Choroid plexus epithelial cell (primary cell): ENCODE measurements around the gene F11.
"Not testable (repeated sequence)": the region's sequence is repeated elsewhere in the genome, so short reads cannot be mapped to it uniquely, and the experiment has no call there.

Source experiments
- DNase-seq: peaks from one replicate; pipeline ENCODE4 v3.0.0-alpha.2; 2010; ENCODE audit warnings: low read depth
- H3K4me3 ChIP-seq: 2 replicates; pipeline ENCODE4 v1.5.1; 2011; ENCODE audit warnings: low read depth, mild to moderate bottlenecking, control low read depth, low read length, moderate library complexity
- TF ChIP-seq, protein P1 (sequence below): conservative IDR thresholded peaks from 2 replicates; pipeline ENCODE4 v1.5.1; 2011; ENCODE audit warnings: low read depth, mild to moderate bottlenecking, control low read depth, inconsistent platforms, low read length, moderate library complexity

The F11 gene

DNA sequence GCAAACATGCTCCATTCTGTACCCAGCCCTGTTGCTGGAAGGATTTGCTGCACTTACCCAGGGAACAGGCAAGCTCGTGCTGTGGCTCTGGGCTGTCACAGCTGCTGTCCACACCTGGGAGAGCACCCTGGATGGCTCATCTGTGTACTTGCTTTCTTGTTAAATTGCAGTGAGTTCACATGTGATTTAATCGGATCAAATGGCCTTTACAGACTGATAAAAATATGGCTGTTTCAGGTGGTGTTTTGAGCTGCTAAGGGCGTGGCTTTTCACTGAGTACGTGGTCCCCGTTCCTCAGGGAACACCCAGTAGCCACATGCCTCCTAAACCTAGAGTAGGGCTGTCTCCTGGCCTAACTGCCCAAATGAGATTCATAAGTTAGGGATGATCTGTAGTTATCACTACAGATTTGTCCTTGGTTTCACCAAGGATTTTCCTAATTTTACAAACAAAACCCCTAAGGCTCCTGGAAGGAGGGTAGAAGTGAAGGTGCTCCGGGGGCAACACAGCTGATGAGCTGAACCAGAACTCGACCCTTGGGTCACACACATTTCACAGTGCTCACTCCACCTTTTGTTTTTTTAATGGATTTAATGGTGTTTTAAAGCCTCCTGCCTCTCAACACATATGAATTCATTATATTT is 25.0 kb upstream of the F11 start:
- no peak for DNase-seq
- H3K4me3 ChIP-seq, result no peak overlapping the region
- TF ChIP-seq, protein P1, sequence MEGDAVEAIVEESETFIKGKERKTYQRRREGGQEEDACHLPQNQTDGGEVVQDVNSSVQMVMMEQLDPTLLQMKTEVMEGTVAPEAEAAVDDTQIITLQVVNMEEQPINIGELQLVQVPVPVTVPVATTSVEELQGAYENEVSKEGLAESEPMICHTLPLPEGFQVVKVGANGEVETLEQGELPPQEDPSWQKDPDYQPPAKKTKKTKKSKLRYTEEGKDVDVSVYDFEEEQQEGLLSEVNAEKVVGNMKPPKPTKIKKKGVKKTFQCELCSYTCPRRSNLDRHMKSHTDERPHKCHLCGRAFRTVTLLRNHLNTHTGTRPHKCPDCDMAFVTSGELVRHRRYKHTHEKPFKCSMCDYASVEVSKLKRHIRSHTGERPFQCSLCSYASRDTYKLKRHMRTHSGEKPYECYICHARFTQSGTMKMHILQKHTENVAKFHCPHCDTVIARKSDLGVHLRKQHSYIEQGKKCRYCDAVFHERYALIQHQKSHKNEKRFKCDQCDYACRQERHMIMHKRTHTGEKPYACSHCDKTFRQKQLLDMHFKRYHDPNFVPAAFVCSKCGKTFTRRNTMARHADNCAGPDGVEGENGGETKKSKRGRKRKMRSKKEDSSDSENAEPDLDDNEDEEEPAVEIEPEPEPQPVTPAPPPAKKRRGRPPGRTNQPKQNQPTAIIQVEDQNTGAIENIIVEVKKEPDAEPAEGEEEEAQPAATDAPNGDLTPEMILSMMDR, result no peak

DNA sequence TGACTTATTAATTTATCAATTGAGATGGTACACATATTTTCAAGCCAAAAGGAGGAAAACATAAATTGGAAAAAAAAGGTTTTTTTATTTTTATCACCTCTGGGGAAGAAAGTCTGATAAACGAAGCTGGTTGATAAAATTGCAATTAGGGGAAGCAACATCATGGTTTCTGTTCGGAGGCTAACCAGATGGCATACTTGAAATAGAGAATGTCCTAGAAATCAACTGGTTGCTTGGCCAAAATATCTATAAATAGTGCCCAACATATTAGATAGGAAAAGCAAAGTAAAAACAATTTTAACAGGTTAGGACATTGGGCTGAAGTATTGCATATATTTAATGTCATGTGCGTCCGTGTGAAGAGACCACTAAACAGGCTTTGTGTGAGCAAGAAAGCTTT is 24.4 kb upstream of the F11 start:
- H3K4me3 ChIP-seq, result no peak overlapping the region
- DNase-seq, result no peak
- TF ChIP-seq, protein P1, result no peak

DNA sequence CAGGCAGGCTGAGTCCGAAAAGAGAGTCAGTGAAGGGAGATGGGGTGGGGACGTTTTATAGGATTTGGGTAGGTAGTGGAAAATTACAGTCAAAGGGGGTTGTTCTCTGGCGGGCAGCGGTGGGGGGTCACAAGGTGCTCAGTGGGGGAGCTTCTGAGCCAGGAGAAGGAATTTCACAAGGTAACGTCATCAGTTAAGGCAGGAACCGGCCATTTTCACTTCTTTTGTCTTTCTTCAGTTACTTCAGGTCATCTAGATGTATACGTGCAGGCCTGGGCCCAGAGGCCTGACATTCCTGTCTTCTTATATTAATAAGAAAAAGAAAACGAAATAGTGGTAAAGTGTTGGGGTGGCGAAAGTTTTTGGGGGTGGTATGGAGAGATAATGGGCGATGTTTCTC is 24.0 kb upstream of the F11 start:
- not testable (repeated sequence) for H3K4me3 ChIP-seq, DNase-seq

DNA sequence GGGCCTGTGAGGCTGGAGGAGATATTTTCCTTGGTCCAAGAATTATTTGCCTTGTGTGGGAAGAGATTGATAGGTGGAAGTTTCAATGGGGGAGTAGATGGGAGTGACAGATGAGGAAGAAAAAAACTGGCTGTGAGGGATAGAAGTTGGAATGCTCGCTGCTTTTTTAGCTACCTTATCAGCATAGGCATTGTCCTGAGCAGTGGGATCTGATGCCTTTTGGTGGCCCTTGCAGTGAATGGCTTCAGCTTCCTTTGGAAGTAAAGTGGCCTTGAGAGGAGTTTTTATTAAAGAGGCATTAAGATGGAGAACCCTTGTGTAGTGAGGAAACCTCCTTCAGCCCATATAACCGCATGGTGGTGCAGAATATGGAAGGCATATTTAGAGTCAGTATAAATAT is 22.7 kb upstream of the F11 start:
- no peak for DNase-seq
- TF ChIP-seq, protein P1, result no peak
- no peak overlapping the region for H3K4me3 ChIP-seq

DNA sequence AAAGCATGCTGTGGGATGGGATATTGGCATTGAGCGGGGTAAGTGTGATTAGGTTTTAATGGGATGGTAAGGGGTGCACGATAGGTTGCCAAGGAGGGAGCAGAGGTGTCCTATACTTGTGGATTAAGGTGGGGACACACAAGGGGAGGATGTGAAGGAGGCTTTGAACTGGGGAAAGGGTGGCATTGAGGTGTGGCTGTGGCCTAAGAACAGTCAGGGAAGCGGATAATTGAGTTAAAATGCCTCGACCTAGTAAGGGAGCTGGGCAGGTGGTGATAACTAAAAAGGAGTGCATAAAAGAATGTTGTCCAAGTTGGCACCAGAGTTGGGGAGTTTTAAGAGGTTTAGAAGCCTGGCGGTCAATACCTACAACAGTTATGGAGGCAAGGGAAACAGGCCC is 21.2 kb upstream of the F11 start:
- no peak overlapping the region for H3K4me3 ChIP-seq
- no peak for DNase-seq
- TF ChIP-seq, protein P1, result no peak

DNA sequence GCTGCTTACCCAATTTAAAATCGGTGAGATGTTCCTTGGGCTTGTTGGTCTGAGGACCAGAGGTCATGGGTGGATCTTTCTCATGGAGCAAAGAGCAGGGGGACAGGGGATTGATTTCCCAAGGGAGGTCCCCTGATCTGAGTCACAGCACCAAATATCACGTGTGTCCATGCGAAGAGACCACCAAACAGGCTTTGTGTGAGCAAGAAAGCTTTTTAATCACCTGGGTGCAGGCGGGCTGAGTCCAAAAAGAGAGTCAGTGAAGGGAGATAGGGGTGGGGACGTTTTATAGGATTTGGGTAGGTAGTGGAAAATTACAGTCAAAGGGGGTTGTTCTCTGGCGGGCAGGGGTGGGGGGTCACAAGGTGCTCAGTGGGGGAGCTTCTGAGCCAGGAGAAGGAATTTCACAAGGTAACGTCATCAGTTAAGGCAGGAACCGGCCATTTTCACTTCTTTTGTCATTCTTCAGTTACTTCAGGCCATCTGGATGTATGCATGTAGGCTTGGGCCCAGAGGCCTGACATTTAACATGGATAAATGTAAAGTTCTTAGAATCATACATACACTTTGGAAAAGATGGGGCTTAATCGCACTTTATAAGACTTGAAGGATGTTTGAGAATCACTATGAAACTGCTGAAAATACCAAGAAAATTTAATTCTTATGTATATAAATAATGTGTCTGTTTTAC is 18.8 kb upstream of the F11 start:
- DNase-seq, H3K4me3 ChIP-seq: not testable (repeated sequence)

DNA sequence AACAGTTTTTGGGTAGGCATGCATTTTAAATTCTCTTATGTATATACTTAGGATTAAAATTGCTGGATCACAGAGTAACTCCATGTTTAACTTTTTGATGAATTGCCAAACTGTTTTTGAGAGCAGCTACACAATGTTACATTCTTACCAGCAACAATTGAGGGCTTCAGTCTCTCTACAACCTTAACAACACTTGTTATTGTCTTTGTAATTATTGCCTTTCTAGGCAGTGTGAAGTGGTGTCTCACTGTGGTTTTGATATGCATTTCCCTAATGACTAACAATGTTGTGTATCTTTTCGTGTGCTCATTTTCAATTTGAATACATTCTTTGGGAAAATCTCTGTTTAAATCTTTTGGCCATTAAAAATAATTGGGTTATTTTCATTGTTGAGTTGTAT is 17.3 kb upstream of the F11 start:
- no peak overlapping the region for H3K4me3 ChIP-seq
- no peak for DNase-seq
- TF ChIP-seq, protein P1, result no peak
